H9 (cell line): ENCODE data around the gene PKNOX2. TPM values are rescaled to one million over a fixed set of nuclear protein-coding genes. Genes with fewer than 3 reads are reported as not detected.

Experiments
- DNase-seq: peaks from one replicate; pipeline ENCODE4 v3.0.0-alpha.2; 2017
- H2AFZ ChIP-seq: one replicate; pipeline ENCODE4 v1.6.1; 2013; ENCODE audit warnings: mild to moderate bottlenecking, low read length, control low read depth, moderate library complexity
- H2AK5ac ChIP-seq: 2 replicates; pipeline ENCODE4 v1.6.1; 2013; ENCODE audit warnings: low read length, control low read depth, mixed read lengths; ENCODE audit not compliant: insufficient read length
- H2BK120ac ChIP-seq: one replicate; pipeline ENCODE4 v1.6.1; 2013; ENCODE audit warnings: low read depth, mild to moderate bottlenecking, low read length, control low read depth, inconsistent platforms; ENCODE audit not compliant: poor library complexity, severe bottlenecking
- H2BK12ac ChIP-seq: 2 replicates; pipeline ENCODE4 v1.6.1; 2013; ENCODE audit warnings: low read length, control low read depth, mixed read lengths, low read depth; ENCODE audit not compliant: insufficient read length
- H2BK15ac ChIP-seq: 2 replicates; pipeline ENCODE4 v1.6.1; 2013; ENCODE audit warnings: low read depth, low read length, control low read depth
- H2BK20ac ChIP-seq: one replicate; pipeline ENCODE4 v1.6.1; 2013; ENCODE audit warnings: low read depth, mild to moderate bottlenecking, low read length, control low read depth, inconsistent platforms; ENCODE audit not compliant: poor library complexity, severe bottlenecking
- H2BK5ac ChIP-seq: 2 replicates; pipeline ENCODE4 v1.6.1; 2013; ENCODE audit warnings: low read length, control low read depth, mixed read lengths; ENCODE audit not compliant: insufficient read length
- H3K14ac ChIP-seq: 2 replicates; pipeline ENCODE4 v1.6.1; 2013; ENCODE audit warnings: low read length, control low read depth; ENCODE audit not compliant: insufficient read depth
- H3K18ac ChIP-seq: 2 replicates; pipeline ENCODE4 v1.6.1; 2013; ENCODE audit warnings: low read depth, mild to moderate bottlenecking, mixed read lengths, low read length, control low read depth; ENCODE audit not compliant: insufficient read length
- H3K23ac ChIP-seq: 2 replicates; pipeline ENCODE4 v1.6.1; 2013; ENCODE audit warnings: low read length, control low read depth, mixed read lengths, low read depth; ENCODE audit not compliant: insufficient read length
- H3K23me2 ChIP-seq: 2 replicates; pipeline ENCODE4 v1.6.1; 2013; ENCODE audit warnings: low read depth, mild to moderate bottlenecking, mixed read lengths, low read length, control low read depth; ENCODE audit not compliant: insufficient read length, poor library complexity, severe bottlenecking
- H3K27ac ChIP-seq: 2 replicates; pipeline ENCODE4 v1.5.1; 2013; ENCODE audit warnings: low read length, control low read depth, mixed read lengths, low read depth; ENCODE audit not compliant: insufficient read length
- H3K27me3 ChIP-seq: 2 replicates; pipeline ENCODE4 v1.6.1; 2013; ENCODE audit warnings: low read length, control low read depth, inconsistent platforms; ENCODE audit not compliant: insufficient read depth
- H3K4ac ChIP-seq: 2 replicates; pipeline ENCODE4 v1.6.1; 2013; ENCODE audit warnings: low read depth, mild to moderate bottlenecking, control low read depth, inconsistent platforms, low read length, moderate library complexity
- H3K4me1 ChIP-seq: 2 replicates; pipeline ENCODE4 v1.6.1; 2013; ENCODE audit warnings: low read length, control low read depth, inconsistent platforms; ENCODE audit not compliant: insufficient read depth
- H3K4me2 ChIP-seq: 2 replicates; pipeline ENCODE4 v1.6.1; 2013; ENCODE audit warnings: low read length, control low read depth, mixed read lengths; ENCODE audit not compliant: insufficient read length, insufficient read depth
- H3K56ac ChIP-seq: 2 replicates; pipeline ENCODE4 v1.6.1; 2013; ENCODE audit warnings: low read depth, mild to moderate bottlenecking, mixed read lengths, low read length, control low read depth; ENCODE audit not compliant: insufficient read length
- H3K79me1 ChIP-seq: 2 replicates; pipeline ENCODE4 v1.6.1; 2013; ENCODE audit warnings: low read depth, mild to moderate bottlenecking, moderate library complexity, low read length, control low read depth, inconsistent platforms; ENCODE audit not compliant: insufficient read depth, poor library complexity, severe bottlenecking
- H3K79me2 ChIP-seq: 2 replicates; pipeline ENCODE4 v1.6.1; 2013; ENCODE audit warnings: low read length, control low read depth, inconsistent platforms; ENCODE audit not compliant: insufficient read depth
- H3K9ac ChIP-seq: 2 replicates; pipeline ENCODE4 v1.6.1; 2013; ENCODE audit warnings: low read length, control low read depth, mixed read lengths; ENCODE audit not compliant: insufficient read length; ENCODE audit errors: extremely low read depth
- H3K9me3 ChIP-seq: one replicate; pipeline ENCODE4 v1.6.1; 2013; ENCODE audit warnings: low read depth, low read length, inconsistent platforms; ENCODE audit not compliant: control insufficient read depth
- H3T11ph ChIP-seq: one replicate; pipeline ENCODE4 v1.6.1; 2013; ENCODE audit warnings: mild to moderate bottlenecking, low read length, control low read depth, inconsistent platforms
- H4K20me1 ChIP-seq: one replicate; pipeline ENCODE4 v1.6.1; 2013; ENCODE audit not compliant: control insufficient read depth, insufficient read length, insufficient read depth
- H4K5ac ChIP-seq: 2 replicates; pipeline ENCODE4 v1.6.1; 2013; ENCODE audit warnings: low read depth, mild to moderate bottlenecking, mixed read lengths, low read length, control low read depth; ENCODE audit not compliant: insufficient read length
- H4K8ac ChIP-seq: replicated peaks from 2 replicates; pipeline ENCODE4 v1.6.1; 2013; ENCODE audit warnings: low read length, control low read depth, mixed read lengths, low read depth; ENCODE audit not compliant: insufficient read length
- H4K91ac ChIP-seq: 2 replicates; pipeline ENCODE4 v1.6.1; 2013; ENCODE audit warnings: low read depth, mild to moderate bottlenecking, moderate library complexity, mixed read lengths, low read length, control low read depth; ENCODE audit not compliant: insufficient read length
- H3K27ac Mint-ChIP-seq, 3 experiments: 2 replicates in 2 of 3; 3 replicates in 1 of 3; pipeline ENCODE4 v1.8.0; 2020 to 2021; ENCODE audit warnings: mixed read lengths in 3 of 3, mild to moderate bottlenecking in 1 of 3, moderate library complexity in 1 of 3
- H3K27me3 Mint-ChIP-seq: 2 replicates; pipeline ENCODE4 v1.8.0; 2021; ENCODE audit warnings: low read depth, mild to moderate bottlenecking, moderate library complexity, mixed read lengths
- H3K36me3 Mint-ChIP-seq, 3 experiments: 2 replicates in 2 of 3; 3 replicates in 1 of 3; pipeline ENCODE4 v1.8.0; 2020 to 2021; ENCODE audit warnings: low read depth in 3 of 3, mixed read lengths in 3 of 3; ENCODE audit not compliant: insufficient read depth in 1 of 3
- H3K4me1 Mint-ChIP-seq, 2 experiments: 2 replicates each; pipeline ENCODE4 v1.8.0; 2020; ENCODE audit warnings: mixed read lengths in 2 of 2
- H3K4me3 Mint-ChIP-seq, 2 experiments: 2 replicates in 1 of 2; 3 replicates in 1 of 2; pipeline ENCODE4 v1.8.0; 2020 to 2021; ENCODE audit warnings: mild to moderate bottlenecking in 2 of 2, mixed read lengths in 2 of 2, moderate library complexity in 1 of 2
- H3K9me3 Mint-ChIP-seq, 2 experiments: 2 replicates in 1 of 2; 3 replicates in 1 of 2; pipeline ENCODE4 v1.8.0; 2020; ENCODE audit warnings: mild to moderate bottlenecking in 2 of 2, mixed read lengths in 2 of 2, moderate library complexity in 1 of 2
- CTCF ChIP-seq: fragments of 200-600 bp; sonication (generic); conservative IDR thresholded peaks from 3 replicates; pipeline ENCODE4 v1.8.0; 2021; ENCODE audit warnings: antibody characterized with exemption, mild to moderate bottlenecking
- WGBS: extraction: QIAGEN DNeasy Blood & Tissue Kit; methylation state at CpG from one replicate; pipeline ENCODE4 v1.1.7; 2013; ENCODE audit warnings: missing lambda C conversion rate, low lambda C conversion rate, mixed read lengths; ENCODE audit not compliant: insufficient read length; ENCODE audit errors: extremely low coverage; 5-methylcytosine and 5-hydroxymethylcytosine counted together
- total RNA-seq: library from RNA; stranded (reverse); gene quantifications from 2 replicates; pipeline ENCODE4 v1.2.1, GENCODE V29; 2021

The PKNOX2 gene
- total RNA-seq, 1 experiment from 2014 or later = 1.3 TPM

DNA sequence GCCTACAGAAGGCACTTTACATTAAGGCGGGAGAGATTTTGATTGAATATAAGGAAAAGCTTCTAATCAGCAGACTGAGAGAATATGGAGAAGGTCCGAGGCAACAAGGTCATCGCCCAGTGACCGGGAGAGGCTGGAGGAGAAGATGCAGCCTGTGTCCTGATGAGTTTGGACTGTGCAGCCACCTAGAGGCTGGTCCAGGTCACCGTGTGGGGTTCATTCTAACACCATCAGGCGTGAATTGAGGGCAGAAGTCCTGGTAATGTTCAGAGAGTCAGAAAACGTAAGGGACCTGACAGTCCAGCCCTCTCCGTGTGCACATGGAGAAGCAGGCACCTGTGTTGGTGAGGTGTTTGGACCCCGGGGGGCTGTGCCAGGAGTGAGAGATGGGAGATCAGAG, 228.8 kb downstream of the PKNOX2 start:
- no peak overlapping the region for H2BK15ac ChIP-seq
- Mint-ChIP-seq H3K27me3 (no peaks in the 10 kb centered on the region), H3K4me1 (peaks cover 33 to 34% of the 10 kb centered on the region in 2 experiments), H3K36me3 (peaks cover 0 to 8% (median 0%) of the 10 kb centered on the region in 3 experiments; a peak in 1 of 7 replicates), H3K4me3 (no peak overlapping the region), H3K9me3 (no peaks in the 10 kb centered on the region), H3K27ac (no peak overlapping the region)
- no peak overlapping the region for H3K4ac ChIP-seq
- no peaks in the 10 kb centered on the region for H3K79me1 ChIP-seq
- DNase-seq = no peak
- no peak overlapping the region for H3K27ac ChIP-seq
- no peaks in the 10 kb centered on the region for H3K79me2 ChIP-seq
- no peak overlapping the region for H2BK5ac ChIP-seq
- no peak overlapping the region for H3K18ac ChIP-seq
- H3K4me1 ChIP-seq = peaks cover 11% of the 10 kb centered on the region; the same call in 1 of the 2 replicates
- no peak overlapping the region for H4K5ac ChIP-seq
- no peak overlapping the region for H3T11ph ChIP-seq
- no peak overlapping the region for H3K14ac ChIP-seq
- H2BK120ac ChIP-seq = no peak overlapping the region
- H3K23me2 ChIP-seq = no peaks in the 10 kb centered on the region
- H2BK20ac ChIP-seq = no peak overlapping the region
- no peak overlapping the region for H2AK5ac ChIP-seq
- no peak overlapping the region for H3K56ac ChIP-seq
- no peak overlapping the region for H3K9ac ChIP-seq
- no CpG with 5 or more reads among the region's 9 CpGs for WGBS
- no peaks in the 10 kb centered on the region for H3K9me3 ChIP-seq
- H3K23ac ChIP-seq = no peak overlapping the region
- no peaks in the 10 kb centered on the region for H4K20me1 ChIP-seq
- H4K8ac ChIP-seq = no peak overlapping the region
- no peak overlapping the region for H4K91ac ChIP-seq
- no peak overlapping the region for H3K4me2 ChIP-seq
- no peak overlapping the region for H2BK12ac ChIP-seq
- no peak overlapping the region for H2AFZ ChIP-seq
- TF ChIP-seq CTCF = peak; percentile 24; the same call in 2 of the 3 replicates
- no peaks in the 10 kb centered on the region for H3K27me3 ChIP-seq
